Measurements from ENCODE around the gene KRTAP25-1. TPM values are rescaled to one million over a fixed set of nuclear protein-coding genes. Genes with fewer than 3 reads are reported as not detected.

KRTAP25-1 gene
- total RNA-seq, 1 donor from 2014 or later, result not detected

- intact Hi-C loops (cut with micrococcal nuclease), result no loop called here
Measured at GRCh38 chr21:30249936-30250335, 39.4 kb downstream of the KRTAP25-1 start.

- intact Hi-C loops (cut with micrococcal nuclease), result no loop called here
Measured at GRCh38 chr21:30248844-30249243, 40.5 kb downstream of the KRTAP25-1 start.

- intact Hi-C loops (cut with micrococcal nuclease), result no loop called here
Measured at GRCh38 chr21:30245061-30245460, 44.3 kb downstream of the KRTAP25-1 start.

- intact Hi-C loops (cut with micrococcal nuclease), result no loop called here
Measured at GRCh38 chr21:30243691-30244090, 45.6 kb downstream of the KRTAP25-1 start.

- intact Hi-C loops (cut with micrococcal nuclease), result no loop called here
Measured at GRCh38 chr21:30240661-30241060, 48.7 kb downstream of the KRTAP25-1 start.

Other genes starting within 250 kb of the KRTAP25-1 start
- not detected in 2 replicates for gene CLDN17, start 122.7 kb downstream of the KRTAP25-1 start, total RNA-seq
- gene CLDN8, start 73.4 kb downstream of the KRTAP25-1 start, total RNA-seq, result not detected in 2 replicates
- gene KRTAP24-1, start 6.6 kb downstream of the KRTAP25-1 start, total RNA-seq, result not detected in 2 replicates
- gene KRTAP26-1, start 30.8 kb upstream of the KRTAP25-1 start, total RNA-seq, result not detected in 2 replicates
- not detected in 2 replicates for gene KRTAP27-1, start 48.2 kb upstream of the KRTAP25-1 start, total RNA-seq
- gene KRTAP23-1, start 59.1 kb upstream of the KRTAP25-1 start, total RNA-seq, result not detected in 2 replicates
- not detected in 2 replicates for gene KRTAP13-2, start 82.8 kb upstream of the KRTAP25-1 start, total RNA-seq
- not detected in 2 replicates for gene KRTAP13-1, start 106.5 kb upstream of the KRTAP25-1 start, total RNA-seq
- not detected in 2 replicates for gene KRTAP13-3, start 136.4 kb upstream of the KRTAP25-1 start, total RNA-seq
- gene KRTAP13-4, start 140.7 kb upstream of the KRTAP25-1 start, total RNA-seq, result not detected in 2 replicates
- not detected in 2 replicates for gene KRTAP15-1, start 150.8 kb upstream of the KRTAP25-1 start, total RNA-seq
- gene KRTAP19-1, start 190.9 kb upstream of the KRTAP25-1 start, total RNA-seq, result not detected in 2 replicates
- gene KRTAP19-2, start 197.9 kb upstream of the KRTAP25-1 start, total RNA-seq, result not detected in 2 replicates
- gene KRTAP19-3, start 202.5 kb upstream of the KRTAP25-1 start, total RNA-seq, result not detected in 2 replicates
- not detected in 2 replicates for gene KRTAP19-4, start 207.7 kb upstream of the KRTAP25-1 start, total RNA-seq
- not detected in 2 replicates for gene KRTAP19-5, start 212.6 kb upstream of the KRTAP25-1 start, total RNA-seq